Caco-2 (cell line): Measurements from ENCODE around the gene PRRC1. TPM values are rescaled to one million over a fixed set of nuclear protein-coding genes. Genes with fewer than 3 reads are reported as not detected.

Experiments used
- BruUV-seq: library from RNA; stranded (reverse); fragments of 400-500 nt; replicated peaks from 2 replicates; lab custom pipeline; 2021; lab: Mats Ljungman, UMichigan
- CTCF ChIA-PET: fragments of 300-600 bp; sonication (Branson Sonifier 250); formaldehyde crosslinking; loops from one replicate; lab custom pipeline; 2022; ENCODE audit warnings: antibody characterized with exemption; lab: Charles Lee
- POLR2A ChIA-PET: fragments of 300-600 bp; sonication (Branson Sonifier 250); formaldehyde crosslinking; loops from one replicate; lab custom pipeline; 2022; ENCODE audit warnings: antibody characterized with exemption; lab: Charles Lee
- DNase-seq, 2 experiments: peaks; one replicate each; pipeline versions ENCODE4 v3.0.0 to v3.0.0-alpha.2; 2020 to 2022
- H3K27me3 ChIP-seq: replicated peaks from 2 replicates; pipeline ENCODE4 v1.6.0; 2011; ENCODE audit warnings: low read length; ENCODE audit not compliant: control insufficient read depth, insufficient read depth
- H3K36me3 ChIP-seq: 2 replicates; pipeline ENCODE4 v1.5.1; 2011; ENCODE audit warnings: low read length; ENCODE audit not compliant: control insufficient read depth, insufficient read depth
- H3K4me1 ChIP-seq: fragments of 250-450 bp; sonication (Bioruptor Pico); 2 replicates; pipeline ENCODE4 v1.5.1; 2020; ENCODE audit warnings: mild to moderate bottlenecking
- H3K4me3 ChIP-seq: 2 replicates; pipeline ENCODE4 v1.5.1; 2011; ENCODE audit warnings: low read depth, mild to moderate bottlenecking, control low read depth, low read length
- H3K9me3 ChIP-seq: fragments of 250-450 bp; sonication (Bioruptor Pico); 2 replicates; pipeline ENCODE4 v1.5.1; 2020; ENCODE audit warnings: mild to moderate bottlenecking, moderate library complexity
- H3K27ac Mint-ChIP-seq: one replicate; pipeline ENCODE4 v1.8.0; 2022; ENCODE audit warnings: mixed read lengths; ENCODE audit not compliant: unreplicated experiment
- H3K27me3 Mint-ChIP-seq: one replicate; pipeline ENCODE4 v1.8.0; 2022; ENCODE audit warnings: mixed read lengths; ENCODE audit not compliant: insufficient read depth, unreplicated experiment
- H3K36me3 Mint-ChIP-seq: one replicate; pipeline ENCODE4 v1.8.0; 2022; ENCODE audit warnings: mild to moderate bottlenecking, mixed read lengths; ENCODE audit not compliant: insufficient read depth, unreplicated experiment
- H3K4me1 Mint-ChIP-seq: one replicate; pipeline ENCODE4 v1.8.0; 2022; ENCODE audit warnings: low read depth, mixed read lengths; ENCODE audit not compliant: unreplicated experiment
- H3K4me3 Mint-ChIP-seq: one replicate; pipeline ENCODE4 v1.8.0; 2022; ENCODE audit warnings: mild to moderate bottlenecking, moderate library complexity, mixed read lengths; ENCODE audit not compliant: unreplicated experiment
- H3K9me3 Mint-ChIP-seq: one replicate; pipeline ENCODE4 v1.8.0; 2022; ENCODE audit warnings: mixed read lengths; ENCODE audit not compliant: unreplicated experiment
- CTCF ChIP-seq, 2 experiments: fragments of 200-600 bp in 1 of 2; IDR thresholded peaks; 1 replicate in 1 of 2; 2 replicates in 1 of 2; pipeline versions ENCODE4 v1.5.1 to v1.8.0; 2011 to 2022; ENCODE audit warnings: antibody characterized with exemption in 1 of 2, control low read depth in 1 of 2, inconsistent platforms in 1 of 2, low read depth in 1 of 2, low read length in 1 of 2, mild to moderate bottlenecking in 1 of 2, moderate library complexity in 1 of 2; ENCODE audit not compliant: insufficient read depth in 1 of 2, severe bottlenecking in 1 of 2, unreplicated experiment in 1 of 2
- intact Hi-C: fragments of 100-400 bp; cut with micrococcal nuclease; formaldehyde crosslinking; loops from one replicate; pipeline ENCODE4 v1.10.0; 2022; ENCODE audit not compliant: unreplicated experiment
- total RNA-seq: library from RNA; stranded (reverse); gene quantifications from 2 replicates; pipeline ENCODE4 v1.2.3, GENCODE V29; 2022

Gene PRRC1
- total RNA-seq, 1 experiment from 2014 or later: 81.7 TPM

DNA sequence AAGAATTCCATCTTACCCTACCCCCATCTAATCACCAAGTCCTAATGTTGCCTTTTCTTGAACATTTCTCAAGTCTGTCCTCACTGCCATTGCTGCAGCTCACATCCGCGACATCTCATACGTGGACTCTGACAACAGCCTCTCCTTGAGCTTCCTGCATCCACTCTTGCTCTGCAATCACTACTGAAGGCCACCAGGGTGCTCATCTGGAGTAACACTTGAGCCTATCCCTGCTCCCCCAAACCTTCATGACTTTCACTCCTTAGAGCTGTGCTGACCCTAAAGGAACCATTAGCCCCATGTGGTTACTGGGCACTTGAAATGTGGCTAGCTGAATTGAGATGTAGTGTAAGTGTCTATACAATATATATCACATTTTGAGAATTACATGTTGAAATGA is 85.0 kb downstream of the PRRC1 start:
- no peaks in the 10 kb centered on the region for H3K36me3 Mint-ChIP-seq
- Histone ChIP-seq H3K27me3 (no peaks in the 10 kb centered on the region), H3K36me3 (no peaks in the 10 kb centered on the region), H3K9me3 (no peaks in the 10 kb centered on the region), H3K4me1 (no peaks in the 10 kb centered on the region), H3K4me3 (no peak overlapping the region)
- ChIA-PET CTCF (no interaction called here), POLR2A (no interaction called here)
- H3K4me1 Mint-ChIP-seq: no peaks in the 10 kb centered on the region
- no peaks in the 10 kb centered on the region for H3K27me3 Mint-ChIP-seq
- BruUV-seq: no TSS peak
- H3K9me3 Mint-ChIP-seq: peaks cover 8% of the 10 kb centered on the region
- TF ChIP-seq CTCF (IDR thresholded peaks at IDR 0.05; ENCODE audit: insufficient read depth in 1 of 2, low read depth in 1 of 2, low read length in 1 of 2, severe bottlenecking in 1 of 2, unreplicated experiment in 1 of 2): no peak
- DNase-seq: no peak
- no peak overlapping the region for H3K4me3 Mint-ChIP-seq
- no peak overlapping the region for H3K27ac Mint-ChIP-seq
- intact Hi-C loops: no loop called here

DNA sequence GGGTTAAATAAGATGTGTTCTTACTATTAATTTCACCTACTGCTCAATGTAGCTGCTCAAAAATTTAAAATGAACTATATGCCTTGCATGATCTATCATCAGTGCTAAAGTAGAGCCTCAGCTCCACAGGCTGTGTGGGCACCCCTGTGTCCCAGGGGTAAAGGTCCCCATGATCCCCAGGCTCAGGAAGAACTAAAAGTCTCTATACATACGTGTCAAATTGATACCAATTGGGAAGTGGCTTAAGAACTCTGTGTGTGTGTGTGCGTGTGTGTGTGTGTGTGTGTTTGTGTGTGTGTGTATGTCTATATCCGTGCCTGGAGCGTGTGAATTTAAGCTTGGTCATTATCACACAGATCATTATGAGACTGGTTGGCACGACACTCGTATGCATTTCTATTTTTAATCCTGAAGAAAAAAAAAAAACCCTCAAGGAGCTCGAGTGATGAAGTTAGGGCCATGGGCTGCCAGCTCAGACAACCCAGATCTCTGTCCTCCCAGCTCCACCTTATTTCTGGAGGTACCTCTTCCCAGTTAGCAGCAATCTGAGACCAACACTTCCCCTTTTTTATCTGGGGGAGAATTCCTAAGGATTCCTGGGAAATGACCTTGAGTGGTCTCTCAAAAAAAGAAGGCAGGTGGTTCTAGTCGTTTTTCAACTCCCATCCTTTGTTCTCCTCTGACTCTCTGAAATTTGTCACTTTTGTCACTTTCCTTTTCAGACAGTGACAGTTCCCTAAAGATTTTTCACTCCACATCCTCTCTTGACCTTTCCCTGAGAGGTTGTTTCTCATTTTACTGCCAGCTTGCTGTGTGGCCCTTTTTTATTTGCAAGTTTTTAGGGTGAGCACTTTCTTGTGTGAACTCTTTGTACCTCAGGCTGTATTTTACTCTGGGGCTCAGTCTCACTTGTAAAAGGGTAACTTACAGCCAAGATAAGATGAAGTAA is 85.7 kb downstream of the PRRC1 start:
- POLR2A ChIA-PET: no interaction called here
- H3K4me3 Mint-ChIP-seq: no peak overlapping the region
- no peak for TF ChIP-seq CTCF (IDR thresholded peaks at IDR 0.05; ENCODE audit: insufficient read depth in 1 of 2, low read depth in 1 of 2, low read length in 1 of 2, severe bottlenecking in 1 of 2, unreplicated experiment in 1 of 2)

More for the DNA sequence above, 85.7 kb downstream of the PRRC1 start:
- no peaks in the 10 kb centered on the region for H3K36me3 Mint-ChIP-seq
- Histone ChIP-seq H3K9me3 (no peaks in the 10 kb centered on the region), H3K4me3 (no peak overlapping the region), H3K27me3 (no peaks in the 10 kb centered on the region), H3K36me3 (no peaks in the 10 kb centered on the region), H3K4me1 (no peaks in the 10 kb centered on the region)
- intact Hi-C loops: no loop called here
- BruUV-seq: no TSS peak
- CTCF ChIA-PET: interaction anchor here (0.6 kb wide), 1 partner anchor 142 kb away, joined by 4 read pairs; no protein-coding TSS in a partner anchor
- no peaks in the 10 kb centered on the region for H3K4me1 Mint-ChIP-seq
- no peaks in the 10 kb centered on the region for H3K27me3 Mint-ChIP-seq
- no peak overlapping the region for H3K27ac Mint-ChIP-seq
- H3K9me3 Mint-ChIP-seq: peaks cover 2% of the 10 kb centered on the region
- no peak for DNase-seq

Other genes with a start within 250 kb of the PRRC1 start
- not detected in 2 replicates for gene MEGF10, start 226.8 kb upstream of the PRRC1 start, total RNA-seq
- gene CTXN3, start 131.4 kb downstream of the PRRC1 start, total RNA-seq: not detected in 2 replicates
- gene CCDC192, start 185.8 kb downstream of the PRRC1 start, total RNA-seq: not detected in 2 replicates